Pons (tissue), 1 donor: ENCODE measurements around the gene RIN3.

Source experiments
- DNase-seq: peaks from one replicate; pipeline ENCODE4 v3.0.0-alpha.2; 2016; ENCODE audit warnings: low spot score

RIN3 gene, protein sequence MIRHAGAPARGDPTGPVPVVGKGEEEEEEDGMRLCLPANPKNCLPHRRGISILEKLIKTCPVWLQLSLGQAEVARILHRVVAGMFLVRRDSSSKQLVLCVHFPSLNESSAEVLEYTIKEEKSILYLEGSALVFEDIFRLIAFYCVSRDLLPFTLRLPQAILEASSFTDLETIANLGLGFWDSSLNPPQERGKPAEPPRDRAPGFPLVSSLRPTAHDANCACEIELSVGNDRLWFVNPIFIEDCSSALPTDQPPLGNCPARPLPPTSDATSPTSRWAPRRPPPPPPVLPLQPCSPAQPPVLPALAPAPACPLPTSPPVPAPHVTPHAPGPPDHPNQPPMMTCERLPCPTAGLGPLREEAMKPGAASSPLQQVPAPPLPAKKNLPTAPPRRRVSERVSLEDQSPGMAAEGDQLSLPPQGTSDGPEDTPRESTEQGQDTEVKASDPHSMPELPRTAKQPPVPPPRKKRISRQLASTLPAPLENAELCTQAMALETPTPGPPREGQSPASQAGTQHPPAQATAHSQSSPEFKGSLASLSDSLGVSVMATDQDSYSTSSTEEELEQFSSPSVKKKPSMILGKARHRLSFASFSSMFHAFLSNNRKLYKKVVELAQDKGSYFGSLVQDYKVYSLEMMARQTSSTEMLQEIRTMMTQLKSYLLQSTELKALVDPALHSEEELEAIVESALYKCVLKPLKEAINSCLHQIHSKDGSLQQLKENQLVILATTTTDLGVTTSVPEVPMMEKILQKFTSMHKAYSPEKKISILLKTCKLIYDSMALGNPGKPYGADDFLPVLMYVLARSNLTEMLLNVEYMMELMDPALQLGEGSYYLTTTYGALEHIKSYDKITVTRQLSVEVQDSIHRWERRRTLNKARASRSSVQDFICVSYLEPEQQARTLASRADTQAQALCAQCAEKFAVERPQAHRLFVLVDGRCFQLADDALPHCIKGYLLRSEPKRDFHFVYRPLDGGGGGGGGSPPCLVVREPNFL

DNA sequence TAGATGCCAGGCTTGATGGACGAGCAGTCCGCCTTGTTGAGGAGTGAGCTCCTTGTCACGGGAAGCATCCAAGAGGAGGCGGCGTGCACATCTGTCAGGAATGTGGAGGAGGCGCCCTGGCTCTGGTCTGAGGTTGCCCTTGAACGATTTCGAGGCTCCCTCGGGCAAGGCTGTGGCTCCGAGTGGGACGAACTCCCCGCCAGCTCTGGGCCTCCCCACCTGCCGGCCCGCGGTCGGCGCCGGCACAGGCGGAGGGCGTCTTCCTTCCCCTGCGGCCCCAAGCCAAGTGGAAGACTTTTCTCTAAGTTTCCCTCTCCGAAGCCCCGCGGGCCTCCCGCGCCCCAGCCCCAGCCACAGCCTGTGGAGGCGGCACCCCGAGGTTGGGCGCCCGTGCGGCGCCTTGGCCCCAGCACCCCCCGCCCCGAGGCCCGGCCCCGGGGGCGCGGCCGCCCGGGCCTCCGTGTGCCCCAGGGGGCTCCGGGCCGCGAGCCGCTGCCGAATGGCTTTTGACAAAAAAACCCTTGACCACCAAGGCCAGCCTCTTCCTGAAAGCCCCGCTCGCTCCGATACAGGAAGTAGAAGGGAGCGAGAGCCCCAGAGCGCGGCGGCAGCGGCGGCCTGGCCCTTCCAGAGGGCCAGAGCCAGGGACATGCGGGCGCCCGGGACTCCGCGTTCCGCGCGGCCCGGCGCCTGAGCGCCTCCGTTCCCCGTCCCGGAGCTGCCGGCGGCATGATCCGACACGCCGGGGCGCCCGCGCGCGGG is at the start of gene RIN3:
Gene RIN3 (plus strand): TSS at position 578 of the 762 bp plus-strand sequence. CDS start 152 bp downstream, at position 730.
- DNase-seq, result no peak

DNA sequence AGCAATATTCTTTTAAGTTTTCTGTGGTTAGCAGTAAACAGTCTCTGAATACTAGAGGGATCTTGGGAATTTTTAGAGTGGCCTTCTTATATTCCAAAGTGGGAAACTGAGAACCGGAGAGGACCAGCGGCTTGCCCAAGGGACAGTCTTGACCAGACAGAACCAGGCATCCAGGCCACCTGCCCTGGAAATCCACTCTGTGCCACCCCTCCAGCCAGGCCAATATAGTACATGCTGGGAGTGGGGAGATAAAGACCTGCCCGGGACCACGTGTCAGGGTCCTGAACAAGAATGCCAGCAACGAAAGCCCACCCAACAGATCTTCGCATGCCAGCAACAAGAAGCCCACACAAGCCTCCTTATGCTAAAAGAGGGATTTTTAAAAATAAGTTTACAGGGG is 49.4 kb upstream of the RIN3 start:
- DNase-seq, result no peak

DNA sequence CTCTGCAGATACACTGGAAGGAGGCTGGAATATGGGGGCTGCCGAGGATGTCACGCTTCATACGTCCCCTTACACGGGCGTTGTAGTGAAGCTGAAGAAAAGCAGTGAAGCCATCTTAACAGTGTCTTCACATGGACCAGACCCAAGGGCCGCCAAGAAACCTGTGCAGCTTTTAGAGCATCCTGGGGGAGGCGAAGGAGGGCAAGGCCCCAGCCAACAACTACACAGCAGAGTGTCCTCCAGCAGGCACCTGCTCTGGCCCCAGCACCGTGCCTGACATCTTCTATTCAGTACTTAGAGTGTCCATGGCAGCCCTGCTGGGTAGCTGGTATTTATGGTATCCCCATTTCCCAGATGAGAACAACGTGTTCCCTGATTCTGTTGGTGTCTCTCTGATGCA is 48.9 kb upstream of the RIN3 start:
- DNase-seq, result no peak

DNA sequence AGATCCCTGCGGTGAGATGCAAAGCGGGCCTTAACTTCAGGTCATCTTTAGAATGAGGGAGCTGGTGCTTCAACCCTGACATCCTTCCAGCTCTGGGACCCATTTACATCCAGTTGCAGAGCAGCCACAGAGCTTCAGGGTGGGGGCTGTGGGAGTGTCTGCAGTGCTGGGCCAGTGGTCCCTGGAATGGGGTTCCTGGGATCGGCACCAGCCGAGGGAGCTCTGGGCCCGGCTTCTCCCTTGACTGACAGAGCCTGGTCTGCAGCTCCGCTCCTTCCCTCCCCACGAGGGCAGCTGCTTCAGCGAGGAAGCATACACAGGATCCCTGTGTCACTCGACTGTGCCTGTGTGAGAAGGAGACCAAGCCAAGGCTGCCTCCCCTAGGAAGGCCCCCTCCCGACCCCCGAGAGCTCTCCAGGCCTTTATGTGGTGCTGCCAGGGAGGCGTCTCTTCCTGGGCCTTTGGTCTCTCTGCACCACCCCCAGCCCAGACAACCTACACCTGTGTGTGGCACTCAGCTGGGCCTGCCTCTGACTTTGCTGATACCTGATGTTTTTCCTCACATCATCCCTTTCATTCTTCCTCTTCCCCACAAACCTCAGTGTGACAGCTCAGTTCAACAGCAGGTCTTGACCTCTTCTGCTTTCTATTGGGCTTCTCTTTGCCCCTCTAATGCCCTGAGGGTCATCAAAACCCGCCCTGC is 48.1 kb upstream of the RIN3 start:
- no peak for DNase-seq

DNA sequence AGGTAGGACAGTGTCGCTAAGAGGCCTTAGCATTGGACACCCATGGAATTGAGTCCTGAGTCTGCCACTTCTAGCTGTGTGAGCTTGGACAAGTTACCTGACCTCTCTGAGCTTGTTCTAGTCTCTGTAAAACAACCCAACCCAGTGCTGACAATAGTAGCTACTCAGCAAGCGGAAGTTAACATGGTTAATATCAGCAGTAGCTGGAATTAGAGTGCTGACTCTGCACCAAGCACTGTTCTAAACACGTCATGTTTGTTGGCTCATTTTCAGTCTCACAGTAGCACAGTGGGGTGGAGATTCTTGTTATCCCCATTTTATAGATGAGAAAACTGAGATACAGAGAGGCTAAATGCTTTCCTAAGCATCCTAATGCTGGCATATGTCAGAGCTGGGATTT is 47.5 kb upstream of the RIN3 start:
- no peak for DNase-seq

DNA sequence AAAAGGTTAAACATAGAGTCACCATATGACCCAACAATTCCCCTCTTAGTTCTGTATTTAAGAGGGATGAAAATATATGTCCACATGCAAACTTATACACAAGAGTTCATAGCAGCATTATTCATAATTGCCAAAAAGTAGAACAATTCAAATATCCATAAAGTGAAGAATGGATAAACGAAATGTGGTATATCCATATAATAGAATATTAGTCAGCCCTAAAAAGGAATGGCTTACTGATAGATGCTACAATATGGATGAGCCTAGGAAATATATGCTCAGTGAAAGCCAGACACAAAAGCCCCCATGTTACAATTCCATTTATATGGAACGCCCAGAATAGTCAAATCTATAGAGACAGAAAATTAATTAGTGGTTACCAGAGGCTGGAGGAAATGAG is 44.1 kb upstream of the RIN3 start:
- DNase-seq, result no peak

DNA sequence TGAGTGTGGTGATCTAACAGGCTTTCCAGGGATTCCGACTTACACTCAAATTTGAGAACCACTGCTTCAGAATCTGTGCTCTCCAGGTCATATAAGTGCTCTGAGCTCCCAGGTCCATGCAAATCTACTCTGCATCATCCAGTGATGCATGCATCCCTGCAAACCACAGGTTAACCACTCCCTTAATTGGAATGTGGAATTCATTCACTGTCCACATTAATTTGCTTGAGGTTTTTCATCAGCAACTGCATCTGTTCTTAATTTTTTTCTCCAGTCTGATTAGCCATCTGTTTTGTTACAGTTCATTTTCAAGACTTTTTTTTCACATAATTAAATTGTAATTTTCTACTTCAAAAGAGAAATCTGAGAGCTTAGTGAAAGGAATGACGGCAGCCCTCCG is 43.4 kb upstream of the RIN3 start:
- DNase-seq, result no peak

DNA sequence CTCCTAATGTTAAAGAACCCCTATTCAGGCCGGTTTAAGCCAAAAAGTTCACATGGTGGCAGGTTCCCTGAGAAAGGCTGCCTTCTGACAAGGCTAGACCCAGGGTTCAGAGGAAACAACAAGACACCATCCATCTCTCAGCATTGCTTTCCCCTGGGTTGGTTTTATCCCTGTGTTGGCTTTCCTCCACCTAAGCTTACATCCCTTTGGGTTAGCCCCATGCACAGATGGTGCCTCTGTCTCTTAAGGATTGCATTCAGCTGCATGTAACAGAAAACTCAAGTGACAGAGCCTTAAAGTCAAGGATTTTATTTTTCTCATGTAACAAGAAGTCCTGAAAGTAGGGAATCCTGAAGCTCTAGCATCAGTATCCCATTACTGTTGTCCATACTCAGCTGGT is 42.8 kb upstream of the RIN3 start:
- DNase-seq, result no peak

DNA sequence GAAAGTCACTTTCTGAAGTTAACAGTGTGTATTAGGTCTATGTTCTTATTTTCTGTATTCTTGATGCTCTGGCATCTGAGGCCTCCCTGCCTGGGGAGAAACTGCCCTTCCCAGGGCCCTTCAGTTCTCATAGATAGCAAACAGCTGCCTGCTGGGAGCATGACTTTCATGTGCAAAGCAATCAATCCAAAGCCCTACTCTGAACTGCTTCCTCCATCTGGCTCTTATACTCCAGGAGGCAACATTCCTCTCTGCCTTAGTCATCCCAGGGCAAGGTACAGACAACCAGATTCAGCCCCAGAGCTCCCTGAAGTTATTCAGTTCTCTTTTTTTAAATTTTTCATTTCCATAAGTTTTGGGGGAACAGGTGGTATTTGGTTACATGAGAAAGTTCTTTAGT is 41.7 kb upstream of the RIN3 start:
- no peak for DNase-seq

DNA sequence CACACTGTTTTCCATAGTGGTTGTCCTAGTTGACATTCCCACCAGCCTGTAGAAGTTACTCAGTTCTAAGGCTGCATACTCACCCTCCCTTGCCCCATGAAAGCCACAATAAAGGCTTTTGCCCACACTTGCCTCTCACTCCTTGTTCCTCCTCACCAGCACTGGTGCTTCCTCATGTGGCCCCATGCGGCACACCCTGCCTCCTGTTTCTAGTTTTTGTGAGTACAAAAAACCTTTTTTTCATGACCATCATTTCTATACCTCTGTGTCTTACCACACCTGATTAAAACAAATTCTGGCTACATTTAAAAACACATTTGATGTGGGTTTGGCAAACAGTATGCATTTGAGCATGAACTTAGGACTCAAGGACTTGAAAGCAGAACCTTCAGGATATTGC is 40.7 kb upstream of the RIN3 start:
- DNase-seq, result no peak

DNA sequence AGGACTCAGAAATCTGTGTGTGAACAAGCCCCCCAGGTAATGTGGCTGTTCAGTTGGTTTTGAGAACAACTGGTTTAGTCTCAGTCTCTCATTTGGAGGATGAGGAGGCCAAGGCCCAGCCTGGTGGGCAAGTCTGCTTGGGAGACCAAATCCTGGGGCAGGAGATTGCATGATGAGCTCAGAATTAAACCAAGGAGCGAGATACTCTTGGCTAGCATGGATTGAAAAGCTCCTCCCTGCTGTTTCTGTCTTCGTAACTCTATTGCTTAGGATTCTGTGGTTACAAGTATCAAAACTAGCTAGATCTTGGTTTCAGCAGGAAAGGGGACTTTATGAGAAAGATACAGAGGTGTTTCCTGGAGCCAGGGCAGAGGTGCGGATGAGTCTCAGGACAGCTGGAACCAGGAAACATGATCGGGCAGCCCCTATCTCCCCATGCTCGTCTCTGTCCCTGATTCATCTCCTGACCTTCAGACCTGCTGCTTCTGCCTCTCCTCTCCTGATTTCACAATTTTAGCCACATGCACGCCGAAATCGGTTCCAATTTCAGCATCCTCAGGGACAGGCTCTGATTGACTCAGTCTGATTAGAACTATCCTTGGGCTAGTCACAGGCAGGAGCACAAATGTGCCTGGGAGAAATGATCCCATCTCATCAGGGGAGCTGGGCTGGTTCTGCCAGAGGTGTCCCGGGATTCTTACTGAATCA is 40.2 kb upstream of the RIN3 start:
- DNase-seq, result no peak

DNA sequence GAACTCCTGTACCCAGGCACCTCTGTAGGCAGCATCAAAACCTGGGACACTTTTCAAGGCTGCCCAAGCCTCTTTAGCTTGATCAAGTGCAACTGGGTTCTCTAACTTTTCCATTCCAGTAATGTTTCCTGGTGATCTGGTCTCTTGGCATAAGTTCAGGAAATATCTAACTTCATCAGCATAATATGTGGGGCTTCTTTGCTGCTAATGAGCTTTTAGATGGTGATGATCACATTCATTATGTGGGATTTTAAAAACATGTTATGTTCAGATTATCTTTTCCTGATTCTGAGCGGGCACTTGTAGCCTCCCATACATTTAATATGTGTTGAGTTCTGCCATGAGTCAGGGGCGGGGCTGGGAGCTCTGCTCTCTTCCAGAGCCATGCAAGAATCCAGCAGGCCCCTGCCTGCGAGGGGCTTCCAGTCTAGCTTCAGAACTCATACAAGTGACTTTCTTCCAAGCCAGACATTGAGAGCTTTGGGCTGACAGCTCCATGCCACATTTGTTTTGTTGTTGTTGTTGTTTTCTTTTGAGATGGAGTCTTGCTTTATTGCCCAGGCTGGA is 39.5 kb upstream of the RIN3 start:
- no peak for DNase-seq

DNA sequence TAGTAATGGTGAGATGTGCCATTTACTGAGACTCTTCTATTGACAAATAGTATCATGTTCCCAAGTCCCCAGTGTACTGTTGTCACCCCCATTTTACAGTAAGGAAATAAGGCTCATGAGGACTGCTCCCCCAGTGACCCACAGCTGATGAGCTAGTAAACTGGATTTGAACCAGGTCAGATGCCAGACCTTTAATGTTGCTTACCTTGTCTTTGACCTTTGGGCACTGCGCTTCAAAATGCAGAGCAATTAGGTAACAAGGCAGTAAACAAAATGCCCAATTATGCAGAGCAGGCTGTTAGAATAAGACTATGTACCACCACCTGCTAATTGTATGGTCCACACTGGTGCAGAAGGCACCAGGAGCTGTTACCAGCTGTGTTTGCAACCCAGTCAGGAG is 38.5 kb upstream of the RIN3 start:
- DNase-seq, result no peak

DNA sequence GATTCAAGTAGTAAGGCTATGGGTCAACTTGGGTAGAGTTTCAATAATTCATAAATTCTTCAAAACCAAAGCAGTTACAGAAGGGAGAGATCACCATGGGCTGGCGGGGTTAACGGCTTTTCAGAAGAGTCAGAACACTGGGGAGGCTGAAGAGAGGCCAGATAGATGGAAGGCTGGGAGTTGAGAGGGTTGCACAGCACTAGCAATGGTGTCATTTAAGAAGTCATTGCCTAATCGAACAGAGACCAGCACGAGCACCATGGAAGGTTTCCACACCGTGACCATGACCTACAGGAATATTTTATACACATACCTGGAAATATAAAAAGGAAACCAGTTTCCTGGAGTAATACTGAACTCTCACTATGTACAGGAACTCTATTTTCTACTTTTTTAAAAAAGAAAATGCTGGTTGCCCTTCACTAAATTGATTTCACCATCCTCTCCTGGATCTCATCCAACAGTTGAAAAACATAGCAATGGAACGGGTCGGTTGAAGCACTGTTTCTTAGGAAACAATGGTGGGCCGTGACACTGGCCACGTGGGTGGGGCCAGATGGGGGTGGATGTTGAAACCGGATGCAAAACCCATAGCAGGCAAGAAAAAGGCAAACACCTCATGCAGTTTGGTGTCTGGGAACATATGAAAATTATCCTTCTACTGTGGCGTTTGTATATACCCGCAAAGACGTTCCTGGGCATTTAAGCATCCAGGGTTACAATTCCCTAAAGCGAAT is 38.0 kb upstream of the RIN3 start:
- no peak for DNase-seq

DNA sequence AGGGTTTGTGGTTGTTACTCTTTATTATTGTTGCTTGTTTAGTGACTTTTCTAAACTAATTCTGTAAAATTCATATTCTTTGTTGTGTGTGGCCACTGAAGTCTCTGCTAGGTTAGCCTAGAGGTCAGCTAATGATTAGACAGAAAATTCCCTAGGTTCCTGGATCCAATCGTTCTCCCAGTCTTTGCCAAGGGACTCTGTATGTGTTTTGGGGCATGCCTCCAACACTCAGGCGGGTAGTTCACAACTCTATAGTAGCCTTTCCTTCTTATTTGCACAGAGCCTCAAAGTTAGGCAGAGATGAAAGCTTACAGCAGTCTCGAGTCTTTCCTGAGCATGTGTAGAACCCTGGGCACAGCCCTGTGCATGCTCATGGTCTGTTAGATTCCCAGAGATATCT is 32.7 kb upstream of the RIN3 start:
- DNase-seq, result no peak

DNA sequence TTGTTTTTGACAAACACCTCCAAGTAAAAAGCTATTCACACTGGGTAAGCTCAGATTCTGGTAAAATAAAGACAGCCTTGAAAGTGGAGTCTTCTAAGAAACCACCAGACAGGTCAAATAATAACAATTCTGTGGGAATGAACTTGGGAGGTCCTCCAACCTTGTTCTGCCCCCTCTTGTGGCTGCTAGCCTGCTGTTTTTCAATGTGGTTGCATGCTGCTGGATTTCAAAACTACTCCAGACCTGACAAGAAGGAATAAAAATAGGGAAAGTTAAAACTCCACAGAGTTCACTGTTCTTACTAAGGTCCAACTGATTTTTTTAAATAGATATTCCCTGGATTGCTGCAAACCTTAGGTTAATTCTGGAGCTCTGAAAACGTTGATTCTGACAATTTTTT is 32.2 kb upstream of the RIN3 start:
- no peak for DNase-seq

DNA sequence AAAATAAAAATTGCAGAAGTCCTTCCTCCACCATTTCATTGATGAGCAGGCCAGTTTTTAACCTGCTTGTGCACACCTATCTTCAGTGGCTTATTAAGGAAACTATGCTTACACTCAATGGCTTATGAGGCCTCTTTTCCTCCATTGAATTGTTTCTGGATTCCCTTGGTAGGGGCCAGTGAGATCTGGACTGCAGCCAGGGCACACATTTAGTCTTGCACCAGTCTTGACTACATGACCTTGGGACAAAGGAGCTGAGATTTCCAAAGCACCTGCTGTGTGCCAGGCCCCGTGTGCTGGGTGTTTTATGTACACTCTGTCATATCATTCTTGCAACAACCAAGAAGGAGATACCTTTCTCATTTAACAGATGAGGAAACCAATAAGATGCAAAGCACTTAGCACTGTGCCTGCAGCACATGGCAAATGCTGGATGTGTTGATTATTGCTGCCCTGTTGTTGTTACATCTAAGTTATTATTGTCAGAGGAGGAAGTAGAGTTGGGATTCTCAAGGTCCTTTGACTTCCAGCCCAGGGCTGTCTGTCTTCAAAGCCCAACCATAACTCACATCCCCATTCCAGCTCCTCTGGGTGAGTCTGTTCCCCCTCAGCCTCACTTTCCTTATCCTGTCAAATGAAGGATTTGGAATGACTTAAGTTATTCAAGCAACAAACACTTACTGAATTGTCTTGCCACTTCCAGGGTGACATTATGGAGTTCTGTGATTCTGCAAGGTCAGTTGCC is 31.6 kb upstream of the RIN3 start:
- DNase-seq, result no peak

DNA sequence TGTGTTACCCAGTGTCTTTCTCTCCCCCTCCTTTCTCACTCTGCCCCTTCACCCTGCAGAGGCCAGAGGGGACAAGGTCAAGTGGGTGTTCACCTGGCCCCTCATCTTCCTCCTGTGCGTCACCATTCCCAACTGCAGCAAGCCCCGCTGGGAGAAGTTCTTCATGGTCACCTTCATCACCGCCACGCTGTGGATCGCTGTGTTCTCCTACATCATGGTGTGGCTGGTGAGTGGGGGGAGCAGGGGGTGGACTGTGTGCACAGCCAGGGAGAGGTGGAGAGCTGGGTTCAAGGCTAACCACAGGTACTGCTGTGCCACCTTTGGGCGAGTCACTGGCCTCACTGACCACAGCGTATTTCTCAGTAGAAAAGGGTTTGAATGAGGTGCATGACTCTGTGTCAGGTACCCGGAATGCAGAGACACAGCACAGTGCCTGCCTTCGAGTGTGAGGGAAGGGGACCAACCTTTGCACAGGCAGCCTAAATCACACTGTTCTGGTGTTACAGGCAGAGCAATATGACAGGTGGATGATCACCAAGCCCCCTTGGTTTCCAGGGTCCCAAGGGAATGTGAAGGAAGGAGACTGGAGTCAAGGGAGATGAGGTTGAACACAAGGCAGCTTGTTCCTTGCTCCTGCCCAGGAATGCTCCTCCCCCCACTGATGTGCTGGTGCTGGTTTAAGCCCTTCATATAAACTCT is 30.8 kb upstream of the RIN3 start:
- no peak for DNase-seq
